KOPT-K1 (cell line): Measurements from ENCODE around the gene UGT2B15.
"Not testable (repeated sequence)": the region's sequence is repeated elsewhere in the genome, so short reads cannot be mapped to it uniquely, and the experiment has no call there.

Source experiments
- H3K27ac ChIP-seq: fragments of 200-600 bp; sonication (generic); 2 replicates; pipeline ENCODE4 v1.5.1; 2016; ENCODE audit warnings: antibody characterized with exemption, mild to moderate bottlenecking, low read depth, low read length; ENCODE audit not compliant: poor library complexity, severe bottlenecking
- H3K36me3 ChIP-seq: fragments of 200-600 bp; sonication (generic); 2 replicates; pipeline ENCODE4 v1.5.1; 2017; ENCODE audit warnings: antibody characterized with exemption, mild to moderate bottlenecking, low read length, moderate library complexity; ENCODE audit not compliant: insufficient read depth
- H3K9me3 ChIP-seq: fragments of 200-600 bp; sonication (generic); 2 replicates; pipeline ENCODE4 v1.5.1; 2017; ENCODE audit warnings: antibody characterized with exemption, low read length, mild to moderate bottlenecking; ENCODE audit not compliant: insufficient read depth, poor library complexity, severe bottlenecking

Gene UGT2B15

DNA sequence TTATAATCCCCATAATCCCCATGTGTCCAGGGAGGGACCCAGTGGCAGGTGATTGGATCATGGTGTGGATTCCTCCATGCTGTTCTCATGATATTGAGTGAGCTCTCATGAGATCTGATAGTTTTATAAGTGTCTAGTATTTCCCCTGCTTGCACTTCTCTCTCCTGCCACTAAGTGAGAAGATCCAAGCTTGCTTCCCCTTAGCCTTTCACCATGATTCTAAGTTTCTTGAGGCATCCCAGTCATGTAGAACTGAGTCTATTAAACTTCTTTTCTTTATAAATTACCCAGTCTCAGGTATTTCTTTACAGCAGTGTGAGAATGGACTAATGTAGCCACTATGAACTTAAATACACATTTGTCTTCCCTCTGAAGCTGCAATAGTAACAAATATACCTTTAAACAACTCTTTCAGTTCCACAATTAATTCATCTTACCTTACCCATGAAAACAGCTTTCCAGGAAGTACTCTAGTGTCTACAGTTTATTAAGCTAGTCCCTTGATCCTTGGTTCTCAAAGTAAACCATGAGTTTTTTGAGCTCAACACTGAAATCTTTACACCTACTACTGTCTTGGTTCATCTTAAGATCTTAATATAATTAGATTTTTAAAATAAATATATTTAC, 1.8 kb downstream of the UGT2B15 start:
- not testable (repeated sequence) for H3K27ac ChIP-seq, H3K36me3 ChIP-seq, H3K9me3 ChIP-seq

DNA sequence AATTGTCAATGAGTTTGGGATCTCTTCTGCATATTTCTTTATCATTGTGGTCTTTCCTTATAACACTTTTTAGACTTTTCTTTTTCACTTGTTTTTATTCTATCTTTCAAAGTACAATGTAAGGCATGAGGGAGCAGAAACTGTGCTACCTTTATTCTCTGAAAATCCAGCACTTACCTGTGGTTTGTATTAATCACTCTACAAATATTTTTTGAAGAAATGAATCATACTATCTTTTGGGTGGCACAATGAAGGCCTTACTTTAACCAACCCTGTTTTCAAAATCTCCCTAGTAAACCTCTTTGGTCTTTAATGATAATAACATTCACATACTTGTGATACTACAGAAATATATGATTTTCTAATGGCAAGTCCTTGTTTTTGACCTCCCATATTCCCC, 2.9 kb downstream of the UGT2B15 start:
- not testable (repeated sequence) for H3K9me3 ChIP-seq, H3K36me3 ChIP-seq, H3K27ac ChIP-seq

DNA sequence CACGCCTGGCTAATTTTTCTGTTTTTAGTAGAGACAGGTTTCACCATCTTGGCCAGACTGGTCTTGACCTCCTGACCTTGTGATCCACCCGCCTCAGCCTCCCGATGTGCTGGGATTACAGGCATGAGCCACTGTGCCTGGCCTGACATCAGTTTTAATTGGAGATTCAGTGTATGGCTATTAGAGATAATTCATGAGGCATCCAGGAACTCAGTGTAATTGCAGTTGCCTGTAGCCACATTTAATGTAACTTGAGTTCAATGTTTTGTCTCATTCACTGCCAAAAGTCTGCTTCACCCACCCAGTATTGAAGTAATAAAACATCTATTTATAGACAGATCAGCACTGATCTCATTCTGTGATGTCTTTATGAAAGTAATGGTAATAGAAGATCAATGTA, 5.7 kb downstream of the UGT2B15 start:
- H3K36me3 ChIP-seq, H3K27ac ChIP-seq, H3K9me3 ChIP-seq: not testable (repeated sequence)

DNA sequence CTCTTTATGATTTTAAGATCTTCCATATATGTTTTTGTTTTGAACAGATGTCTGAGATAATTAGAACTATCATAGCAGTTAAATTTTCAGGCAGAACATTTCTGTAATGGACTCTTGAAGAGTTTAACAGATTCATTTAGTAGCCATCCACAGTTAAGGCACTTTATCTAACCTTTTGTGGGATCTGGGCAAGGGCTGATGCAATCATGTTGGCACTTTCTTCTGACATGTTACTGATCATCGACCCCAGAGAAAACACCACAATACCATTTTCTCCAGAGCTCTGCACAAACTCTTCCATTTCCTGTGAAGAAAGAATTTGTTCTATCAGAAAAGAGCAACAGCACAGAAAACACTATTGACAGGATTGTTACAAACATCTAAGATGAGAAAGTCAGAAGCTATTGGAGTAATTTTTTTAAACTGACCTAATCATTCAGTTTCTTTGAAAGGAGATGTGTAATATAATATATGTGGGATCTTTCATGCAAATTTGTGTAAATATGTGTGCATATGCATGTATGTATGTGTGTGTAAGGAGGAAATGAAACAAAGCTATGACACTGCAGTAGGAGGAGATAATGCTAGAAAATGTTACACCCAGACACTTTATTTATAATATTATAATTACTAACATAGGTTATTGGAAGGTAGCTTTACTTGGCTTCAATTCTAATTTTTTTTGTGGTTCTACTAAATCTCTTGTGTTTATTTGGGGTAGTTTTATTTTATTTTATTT, 7.4 kb downstream of the UGT2B15 start:
- not testable (repeated sequence) for H3K36me3 ChIP-seq, H3K27ac ChIP-seq, H3K9me3 ChIP-seq

DNA sequence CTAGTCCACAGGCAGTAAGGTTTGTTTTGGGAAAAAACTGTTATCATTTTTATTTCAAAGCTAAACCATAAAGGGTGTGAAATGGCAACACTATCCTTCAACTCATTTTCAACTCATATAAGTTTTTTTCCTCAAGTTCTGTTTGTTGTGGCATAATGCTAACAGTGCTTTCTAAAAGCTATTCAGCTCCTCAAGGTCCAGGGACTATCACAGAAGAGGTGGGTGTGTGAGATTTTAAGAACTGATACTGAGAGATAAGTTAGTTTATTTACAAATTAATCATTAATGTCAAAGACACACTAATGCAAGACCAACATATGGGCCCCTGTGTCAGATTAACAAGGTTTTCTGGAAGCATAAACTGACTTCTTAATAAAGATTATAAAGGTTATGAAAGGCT, 11.8 kb downstream of the UGT2B15 start:
- H3K9me3 ChIP-seq, result no peaks in the 10 kb centered on the region
- no peak overlapping the region for H3K27ac ChIP-seq
- H3K36me3 ChIP-seq, result no peaks in the 10 kb centered on the region

DNA sequence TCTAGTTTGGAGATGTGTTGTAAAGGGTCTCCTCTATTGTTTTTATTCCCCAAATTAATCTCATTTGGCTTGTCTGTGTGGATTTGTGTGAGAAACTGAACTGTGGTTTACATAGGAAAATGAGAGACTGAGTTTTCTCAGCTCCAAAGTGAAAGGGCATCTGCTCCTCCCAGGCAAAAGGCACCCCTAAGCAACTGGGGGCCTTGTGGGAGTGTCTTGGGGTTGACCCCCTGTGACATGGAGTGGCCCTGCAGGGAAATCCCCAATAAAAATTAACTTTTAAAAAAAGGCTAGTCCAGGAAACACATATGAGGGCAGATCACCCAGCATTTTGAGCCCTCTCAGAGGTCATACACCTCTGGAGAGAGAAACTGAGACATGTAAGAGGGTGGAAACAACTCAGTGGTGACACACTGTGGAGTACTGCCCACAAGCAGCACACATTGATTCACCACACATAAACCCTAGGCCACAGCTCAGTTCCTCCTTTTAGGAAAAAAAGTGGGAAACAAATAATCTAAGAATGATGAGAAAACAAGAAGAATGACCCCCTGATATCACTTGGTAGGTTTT, 13.3 kb downstream of the UGT2B15 start:
- not testable (repeated sequence) for H3K36me3 ChIP-seq, H3K9me3 ChIP-seq, H3K27ac ChIP-seq

DNA sequence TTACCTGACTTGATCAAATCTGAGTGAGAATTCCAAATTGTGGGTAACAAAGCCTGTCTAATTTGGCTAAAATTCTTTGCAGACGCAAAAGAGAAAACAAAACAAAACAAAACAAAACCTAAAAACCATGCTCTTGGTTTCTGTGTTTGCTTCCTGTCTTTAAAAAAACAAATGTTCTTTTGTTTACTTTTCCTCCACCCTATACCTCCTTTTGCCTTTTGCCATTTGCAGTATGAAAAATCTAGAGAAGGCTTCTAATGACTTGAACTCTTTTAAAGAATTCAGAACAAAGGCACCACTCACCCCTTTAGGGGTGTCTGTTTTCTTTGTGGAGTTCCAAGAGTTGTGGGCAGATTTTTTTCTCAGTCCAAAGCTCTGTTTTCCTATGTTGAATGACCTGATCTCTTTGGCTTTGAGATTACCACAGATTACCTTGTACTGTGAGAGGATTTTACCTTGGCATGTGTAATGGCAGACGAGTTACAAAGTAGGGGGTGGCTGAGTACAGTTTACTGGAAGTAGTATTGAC, 13.9 kb downstream of the UGT2B15 start:
- H3K36me3 ChIP-seq, H3K27ac ChIP-seq, H3K9me3 ChIP-seq: not testable (repeated sequence)

DNA sequence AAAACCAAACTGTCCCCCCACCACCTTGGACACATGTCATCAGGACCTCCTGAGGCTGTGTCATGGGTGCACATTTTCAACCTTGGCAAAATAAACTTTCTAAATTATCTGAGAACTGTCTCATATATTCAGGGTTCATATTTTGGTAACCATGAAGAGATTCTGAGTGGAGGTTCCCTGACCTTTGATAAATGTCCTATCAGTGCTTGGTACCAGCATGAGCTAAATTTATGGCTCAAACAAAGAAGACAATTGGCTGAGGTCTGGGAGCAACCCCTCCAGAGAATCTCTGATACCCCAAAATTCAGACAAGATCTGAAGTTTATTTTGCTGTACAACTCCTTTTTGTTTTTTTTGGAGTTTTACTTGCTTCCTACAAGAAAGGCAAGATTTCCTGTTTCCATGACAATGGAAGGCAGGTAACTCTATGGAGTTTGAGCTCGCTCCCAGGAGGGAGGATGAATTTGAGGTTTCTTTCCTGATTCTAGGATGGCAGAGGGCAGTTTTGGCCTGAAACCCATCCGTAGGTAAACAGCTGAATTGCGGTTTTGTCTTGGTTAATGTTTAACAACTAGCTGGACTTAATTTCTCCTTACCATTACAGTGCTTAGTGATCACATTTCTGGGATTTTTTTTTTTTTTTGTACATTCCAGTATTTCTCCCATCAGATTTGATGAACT, 14.5 kb downstream of the UGT2B15 start:
- H3K27ac ChIP-seq, result no peak overlapping the region
- H3K36me3 ChIP-seq, result no peaks in the 10 kb centered on the region
- no peaks in the 10 kb centered on the region for H3K9me3 ChIP-seq

DNA sequence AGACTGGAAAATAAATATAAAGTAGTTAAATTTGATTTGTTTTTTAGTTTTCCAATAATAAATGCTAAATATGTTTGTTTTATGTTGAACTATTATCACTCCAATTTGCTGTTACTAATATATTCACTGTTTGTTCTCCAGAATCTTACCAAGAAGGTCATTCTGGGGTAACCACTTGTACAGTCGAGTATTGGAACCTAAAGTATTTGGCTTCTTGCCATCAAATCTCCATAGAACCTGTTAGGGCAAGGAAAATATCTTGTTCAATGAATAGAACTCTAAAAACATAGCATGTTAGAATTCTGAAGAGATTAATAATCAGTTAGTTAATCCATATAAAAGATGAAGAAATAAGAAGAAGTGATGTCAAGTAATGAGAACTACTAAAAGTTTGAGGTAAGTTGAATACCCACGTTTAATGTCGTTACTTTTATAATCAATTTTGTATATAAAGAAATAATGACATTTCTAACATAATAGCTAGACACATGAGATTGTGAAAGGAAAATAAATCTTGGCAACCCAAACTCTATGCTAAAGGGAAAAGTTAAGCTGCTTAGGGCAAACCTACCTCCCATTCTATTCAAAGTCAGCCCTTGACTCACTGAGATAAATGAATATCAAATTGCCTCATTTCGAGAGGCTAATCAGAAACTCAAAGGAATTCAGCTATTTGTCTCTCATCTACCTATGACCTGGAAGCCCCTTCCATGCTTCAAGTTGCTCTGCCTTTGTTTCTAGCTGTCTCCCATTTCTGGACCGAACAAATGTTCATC, 15.3 kb downstream of the UGT2B15 start:
- Histone ChIP-seq H3K36me3 (no peaks in the 10 kb centered on the region), H3K27ac (no peak overlapping the region), H3K9me3 (no peaks in the 10 kb centered on the region)

DNA sequence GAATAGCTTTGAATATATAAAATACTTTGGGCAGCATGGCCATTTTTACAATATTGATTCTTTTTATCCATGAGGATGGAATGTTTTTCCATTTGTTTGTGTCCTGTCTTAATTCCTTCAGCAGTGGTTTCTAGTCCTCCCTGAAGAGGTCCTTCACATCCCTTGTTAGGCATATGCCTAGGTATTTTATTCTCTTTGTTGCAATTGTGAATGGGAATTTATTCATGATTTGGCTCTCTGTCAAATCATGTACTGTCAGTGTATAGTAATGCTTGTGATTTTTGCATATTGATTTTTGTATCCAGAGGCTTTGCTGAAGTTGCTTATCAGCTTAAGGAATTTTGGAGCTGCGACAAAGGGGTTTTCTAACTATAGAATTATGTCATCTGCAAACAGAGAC, 18.5 kb downstream of the UGT2B15 start:
- no peaks in the 10 kb centered on the region for H3K9me3 ChIP-seq
- H3K36me3 ChIP-seq, result no peaks in the 10 kb centered on the region
- no peak overlapping the region for H3K27ac ChIP-seq

DNA sequence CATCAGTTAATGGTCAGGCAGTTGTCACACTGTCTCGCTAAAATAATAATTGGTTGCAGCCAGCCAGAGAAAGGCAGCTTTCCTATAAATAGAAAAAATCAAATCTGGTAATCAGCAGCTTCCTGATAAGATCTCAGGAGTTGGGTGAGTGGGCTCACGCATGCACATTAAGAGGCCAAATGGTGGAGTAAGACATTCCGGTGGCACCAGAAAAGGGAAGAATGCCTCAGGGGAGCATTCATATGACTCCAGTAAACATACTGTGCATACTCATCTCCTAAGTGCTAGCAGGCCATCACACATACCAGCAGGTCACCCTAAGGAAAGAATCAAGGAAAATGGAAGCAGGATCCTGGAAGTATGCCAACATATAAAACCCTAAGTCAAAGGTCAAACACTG, 40.1 kb downstream of the UGT2B15 start:
- Histone ChIP-seq H3K9me3 (no peaks in the 10 kb centered on the region), H3K27ac (no peak overlapping the region), H3K36me3 (no peaks in the 10 kb centered on the region)

DNA sequence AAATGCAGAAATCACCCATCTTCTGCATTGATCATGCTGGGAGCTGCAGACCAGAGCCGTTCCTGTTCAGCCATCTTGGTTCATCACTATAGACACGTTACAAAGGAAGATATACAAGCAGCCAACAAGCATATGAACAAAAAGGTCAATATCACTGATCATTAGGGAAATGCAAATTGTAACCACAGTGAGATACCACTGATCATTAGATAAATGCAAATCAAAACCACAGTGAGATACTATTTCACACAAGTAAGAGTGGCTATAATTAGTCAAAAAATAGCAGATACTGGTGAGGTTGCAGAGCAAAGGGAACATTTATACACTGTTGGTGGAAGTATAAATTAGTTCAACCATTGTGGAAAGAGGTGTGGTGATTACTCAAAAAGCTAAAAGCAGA, 47.7 kb downstream of the UGT2B15 start:
- H3K36me3 ChIP-seq, H3K9me3 ChIP-seq, H3K27ac ChIP-seq: not testable (repeated sequence)

DNA sequence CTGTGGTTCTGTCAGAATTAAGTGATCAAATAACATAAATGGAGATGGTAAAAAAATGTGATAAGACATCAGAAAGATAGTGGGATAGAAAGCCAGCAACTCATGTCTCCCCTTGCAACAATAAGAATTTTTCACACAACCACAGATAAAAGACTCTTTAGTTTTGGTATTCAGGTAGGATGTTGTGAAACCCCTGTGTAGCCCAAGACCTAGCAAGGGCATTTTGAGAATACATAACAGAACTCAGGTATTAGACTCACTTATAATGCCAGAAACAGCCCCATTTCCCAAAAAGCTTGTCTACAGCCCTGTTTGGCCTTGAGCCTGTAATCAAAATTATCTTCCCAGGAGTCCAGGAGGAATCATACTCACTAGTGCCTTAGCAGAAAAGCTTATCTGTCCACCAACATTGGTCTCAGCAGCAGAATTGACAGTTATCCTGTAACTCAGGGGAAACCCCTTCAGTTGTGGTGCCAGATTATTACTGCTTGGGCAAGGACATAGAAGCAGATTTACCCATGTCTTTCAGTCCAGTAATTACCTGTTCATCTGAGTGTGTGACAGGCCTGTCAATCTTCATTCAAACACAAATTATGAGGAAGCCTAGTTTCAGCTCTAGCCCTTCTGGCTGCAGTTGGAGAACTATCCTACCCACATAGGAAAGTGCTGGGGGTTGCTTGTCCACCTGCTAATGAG, 53.3 kb downstream of the UGT2B15 start:
- no peaks in the 10 kb centered on the region for H3K36me3 ChIP-seq
- H3K9me3 ChIP-seq, result no peaks in the 10 kb centered on the region
- no peak overlapping the region for H3K27ac ChIP-seq

DNA sequence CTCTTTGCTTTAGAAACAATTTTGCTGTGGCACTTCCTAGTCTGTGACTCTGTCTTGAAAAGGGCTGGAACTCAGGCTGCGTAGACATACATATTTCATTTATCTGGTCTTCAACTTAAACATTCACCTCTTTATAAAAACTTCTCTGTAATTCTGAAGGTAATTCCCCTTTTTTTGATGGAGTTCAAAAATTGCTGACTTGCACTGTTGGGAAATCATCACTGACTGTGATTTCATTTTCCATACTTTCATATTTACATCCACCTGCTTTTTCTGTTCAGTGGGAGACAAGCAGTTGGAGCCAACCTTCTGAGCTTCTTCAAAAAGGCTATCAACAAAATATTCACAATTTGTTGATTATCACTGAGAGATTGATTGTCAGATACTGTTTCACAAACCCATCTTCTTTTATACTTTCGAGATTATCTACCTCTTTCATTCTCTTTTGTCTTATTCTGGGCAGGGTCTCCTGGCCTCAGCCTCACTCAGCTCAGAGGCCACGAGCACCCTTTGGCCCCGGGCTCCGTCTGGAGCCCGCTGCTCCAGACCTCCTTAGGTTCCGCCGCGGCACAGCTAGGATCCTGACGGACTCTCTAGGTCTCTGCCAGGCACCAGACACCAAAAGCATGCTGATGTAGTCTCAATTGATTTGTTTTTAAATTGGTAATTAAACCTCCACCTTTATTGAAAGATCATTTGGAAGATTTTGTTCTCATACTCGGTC, 54.6 kb downstream of the UGT2B15 start:
- Histone ChIP-seq H3K36me3 (no peaks in the 10 kb centered on the region), H3K9me3 (no peaks in the 10 kb centered on the region), H3K27ac (no peak overlapping the region)
